Cardiac septum (tissue), 1 donor: ENCODE measurements around the gene KCNMB2. TPM values are rescaled to one million over a fixed set of nuclear protein-coding genes. Genes with fewer than 3 reads are reported as not detected.

Source experiments
- DNase-seq: peaks from one replicate; pipeline ENCODE4 v3.0.0-alpha.2; 2020; ENCODE audit warnings: low spot score
- intact Hi-C: fragments of 100-400 bp; cut with DNase I; formaldehyde crosslinking; loops from one replicate; pipeline ENCODE4 v1.14.0; 2022
- total RNA-seq: library from RNA; stranded (reverse); fragmentation: NEBNext Ultra II Directional; extraction: Animal tissue kit (Norgen Biotek cat#: 25700); gene quantifications from one replicate; pipeline ENCODE4 v1.2.1, GENCODE V29; 2021
- donor health status: DM: no; HTN: no; CAD: no.

The KCNMB2 gene
- total RNA-seq, 1 donor from 2014 or later = 3.8 TPM

- intact Hi-C loops = no loop called here
- DNase-seq = no peak
Observed at GRCh38 chr3:178773358-178773757, 237.1 kb downstream of the KCNMB2 start.

DNA sequence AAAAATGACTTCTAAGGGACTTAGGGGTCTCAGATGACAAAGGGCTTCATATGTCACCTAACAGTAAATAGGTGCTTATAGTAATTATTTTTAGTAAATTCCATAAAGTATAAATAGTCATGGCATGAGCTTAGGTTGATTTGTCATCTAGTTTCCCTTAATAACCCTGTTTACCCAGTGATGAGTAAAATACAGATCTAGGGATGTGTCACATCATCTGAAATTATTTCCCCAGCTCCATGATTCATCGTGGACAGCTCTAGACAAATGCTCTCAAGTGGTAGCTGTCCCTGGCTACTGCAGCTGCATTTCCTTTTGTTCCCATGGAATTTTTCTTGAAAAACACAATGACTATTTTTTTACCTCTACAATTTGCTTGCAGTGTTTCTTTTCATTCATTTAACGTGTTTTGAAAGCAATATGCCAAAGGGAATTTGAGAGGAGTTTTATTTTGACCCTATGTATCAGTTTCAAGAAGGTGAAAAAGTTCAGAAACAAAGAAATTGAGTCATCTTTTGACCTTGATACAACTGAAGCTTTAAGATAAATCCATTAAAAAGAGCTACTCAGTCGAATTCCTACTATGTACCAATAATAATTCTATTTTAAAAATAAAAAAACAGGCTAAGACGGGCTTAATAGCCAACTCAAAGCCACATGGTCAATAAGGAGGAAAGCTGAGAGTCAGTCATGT is 241.6 kb downstream of the KCNMB2 start:
- DNase-seq = no peak

DNA sequence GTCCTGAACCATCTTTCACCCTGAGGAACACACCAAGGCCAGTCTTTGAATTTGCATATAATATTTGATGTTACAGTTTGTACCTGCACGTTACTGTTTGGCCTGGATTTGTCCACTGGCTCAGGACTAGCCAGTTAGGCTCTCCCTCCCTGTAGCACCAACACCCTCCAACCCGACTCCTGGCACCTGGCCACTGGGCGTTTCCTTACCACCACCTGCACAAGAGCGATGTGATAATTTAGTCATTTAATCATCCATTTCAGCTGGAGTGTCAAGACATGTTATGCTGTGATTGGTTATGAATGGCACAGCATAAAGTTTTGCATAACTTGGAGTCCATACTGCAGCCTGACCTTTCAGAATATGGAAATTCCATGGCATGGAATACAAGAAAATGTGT is 242.4 kb downstream of the KCNMB2 start:
- intact Hi-C loops = no loop called here
- no peak for DNase-seq

More for the DNA sequence above, 241.6 kb downstream of the KCNMB2 start:
- intact Hi-C loops = no loop called here

GRCh38 chr3:178785961-178786360 is 249.7 kb downstream of the KCNMB2 start:
- no peak for DNase-seq
- intact Hi-C loops = no loop called here

DNA sequence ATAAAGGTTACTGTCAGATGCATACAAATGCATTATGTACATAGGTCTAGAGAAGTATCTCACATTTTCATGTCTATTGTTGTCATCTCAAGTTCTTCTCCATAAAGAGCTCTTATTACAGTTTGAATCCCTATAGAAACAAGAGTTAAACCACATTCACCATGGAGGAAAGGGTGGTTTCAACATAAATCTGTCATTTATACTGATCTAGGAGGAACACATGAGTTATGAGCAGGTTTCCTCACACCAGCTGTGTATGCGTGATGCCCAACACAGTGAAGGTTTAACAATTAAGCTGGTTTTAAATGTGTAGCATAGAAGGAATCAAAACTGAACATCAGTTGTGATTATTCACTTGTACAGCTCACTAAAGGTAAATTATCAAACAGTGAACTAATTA is 251.7 kb downstream of the KCNMB2 start:
- DNase-seq = no peak
- intact Hi-C loops = no loop called here

DNA sequence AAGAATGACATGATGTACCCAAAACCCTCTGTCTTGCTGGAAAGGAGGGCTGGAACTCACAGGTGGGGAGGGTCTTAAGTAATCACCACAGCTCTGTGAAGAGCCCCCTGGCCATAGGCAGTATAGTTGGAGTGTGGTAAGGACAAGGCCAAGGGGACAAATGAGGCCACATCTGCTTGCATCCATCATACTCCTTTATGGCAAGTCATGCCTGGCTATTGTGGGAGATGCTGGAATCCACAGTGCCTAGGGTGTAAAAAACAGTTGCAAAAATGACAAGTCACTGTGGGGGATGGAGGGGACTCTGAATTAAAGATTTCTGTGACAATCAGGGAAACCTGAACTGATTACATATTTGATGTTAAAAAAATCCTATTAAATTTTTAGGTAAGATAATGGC is 258.5 kb downstream of the KCNMB2 start:
- intact Hi-C loops = no loop called here
- DNase-seq = no peak

DNA sequence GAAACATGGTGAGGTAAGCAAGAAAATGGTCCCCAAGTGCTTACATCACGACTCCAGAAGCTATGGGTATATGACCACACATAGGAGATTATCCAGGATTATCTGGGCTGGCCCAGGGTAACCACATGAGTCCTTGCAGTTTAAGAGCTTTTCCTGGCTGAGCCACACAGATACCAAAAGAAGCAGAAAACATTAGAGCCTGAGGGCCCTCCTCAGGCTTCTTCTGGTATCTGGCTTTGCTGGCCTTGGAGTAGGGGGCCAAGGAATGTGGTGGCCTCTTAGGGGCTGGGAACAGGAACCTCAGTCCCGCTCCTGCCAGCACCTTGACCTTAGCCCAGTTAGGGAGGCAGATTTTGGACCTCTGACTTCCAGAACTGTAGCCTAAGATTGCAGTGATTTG is 259.1 kb downstream of the KCNMB2 start:
- intact Hi-C loops = no loop called here
- no peak for DNase-seq

DNA sequence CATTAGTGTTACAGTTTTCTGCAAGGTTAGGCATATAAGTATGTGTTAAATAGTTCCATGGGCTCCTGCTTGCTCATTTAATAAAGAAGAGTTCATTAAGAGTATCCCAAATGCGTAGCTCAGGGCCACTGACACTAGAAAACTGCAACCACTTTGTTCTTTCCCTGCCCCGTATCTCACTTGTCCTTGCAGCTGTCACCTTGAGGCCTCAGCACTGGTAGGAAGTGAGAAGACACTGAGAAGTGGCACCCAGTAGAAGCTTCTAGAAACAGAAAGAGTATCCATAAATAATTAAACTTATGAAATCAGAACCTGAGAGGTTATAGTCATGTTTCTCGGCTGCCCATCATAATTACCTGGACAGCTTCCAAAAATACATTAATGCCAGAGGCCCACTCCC is 266.0 kb downstream of the KCNMB2 start:
- intact Hi-C loops = no loop called here
- DNase-seq = no peak

GRCh38 chr3:178802993-178803693 is 266.9 kb downstream of the KCNMB2 start:
- intact Hi-C loops = no loop called here
- DNase-seq = no peak

GRCh38 chr3:178804606-178805005 is 268.4 kb downstream of the KCNMB2 start:
- intact Hi-C loops = no loop called here
- no peak for DNase-seq

DNA sequence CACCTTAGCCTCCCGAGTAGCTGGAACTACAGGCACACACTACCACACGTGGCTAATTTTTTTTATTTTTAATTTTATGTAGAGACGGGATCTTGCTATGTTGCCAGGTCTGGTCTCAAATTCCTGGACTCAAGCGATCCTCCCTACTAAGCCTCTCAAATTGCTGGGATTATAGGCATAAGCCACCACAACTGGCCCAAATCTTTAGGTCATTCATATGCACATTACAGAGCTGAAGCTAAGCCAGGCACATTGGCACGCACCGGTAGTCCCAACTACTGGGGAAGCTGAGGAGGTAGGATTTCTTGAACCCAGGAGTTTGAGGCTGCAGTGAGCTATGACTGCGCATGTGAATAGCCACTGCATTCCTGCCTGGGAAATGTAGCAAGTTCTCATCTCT is 269.5 kb downstream of the KCNMB2 start:
- no peak for DNase-seq
- intact Hi-C loops = no loop called here

DNA sequence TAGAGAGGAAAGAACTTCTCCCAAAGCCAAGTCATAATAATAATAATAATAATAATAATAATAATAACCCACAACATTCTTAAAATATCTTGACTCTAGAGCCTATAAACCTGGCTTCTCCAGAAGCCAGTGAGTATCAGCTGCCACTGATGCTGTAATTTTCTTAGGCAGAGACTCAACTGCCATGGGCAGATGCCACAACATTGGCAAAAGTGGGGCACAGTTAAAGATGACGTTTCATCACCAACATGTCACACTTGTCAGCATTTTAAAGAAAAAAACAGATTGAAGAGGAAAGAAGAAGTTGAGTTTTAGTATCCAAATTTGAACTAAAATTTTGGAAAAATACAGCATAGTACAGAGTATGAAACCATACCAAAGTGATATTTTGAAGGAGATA is 270.4 kb downstream of the KCNMB2 start:
- no peak for DNase-seq
- intact Hi-C loops = no loop called here

GRCh38 chr3:178807694-178808093 is 271.5 kb downstream of the KCNMB2 start:
- no peak for DNase-seq
- intact Hi-C loops = no loop called here

- intact Hi-C loops = no loop called here
Observed at GRCh38 chr3:178808748-178809147, 272.5 kb downstream of the KCNMB2 start.

DNA sequence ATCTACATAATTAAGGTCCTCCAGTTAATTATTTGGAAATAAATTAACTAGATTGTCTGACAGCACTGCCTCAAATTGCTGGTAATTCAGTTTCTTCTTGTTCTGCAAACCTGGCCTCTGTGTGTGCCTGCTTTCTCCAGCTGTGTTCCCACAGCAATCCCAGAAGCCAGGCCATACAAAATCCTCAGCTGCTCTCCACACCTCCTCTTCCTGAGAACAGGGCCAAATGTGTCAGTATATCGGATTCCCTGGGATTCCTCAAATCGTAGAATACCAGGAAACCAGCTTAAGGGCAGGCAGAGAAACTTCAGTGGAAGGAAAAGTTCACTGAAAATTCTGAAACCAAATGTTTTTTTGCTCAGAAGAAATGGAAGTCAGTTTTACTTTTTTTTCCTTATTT is 273.9 kb downstream of the KCNMB2 start:
- no peak for DNase-seq
- intact Hi-C loops = no loop called here

More at GRCh38 chr3:178808748-178809147, 272.5 kb downstream of the KCNMB2 start:
- no peak for DNase-seq

DNA sequence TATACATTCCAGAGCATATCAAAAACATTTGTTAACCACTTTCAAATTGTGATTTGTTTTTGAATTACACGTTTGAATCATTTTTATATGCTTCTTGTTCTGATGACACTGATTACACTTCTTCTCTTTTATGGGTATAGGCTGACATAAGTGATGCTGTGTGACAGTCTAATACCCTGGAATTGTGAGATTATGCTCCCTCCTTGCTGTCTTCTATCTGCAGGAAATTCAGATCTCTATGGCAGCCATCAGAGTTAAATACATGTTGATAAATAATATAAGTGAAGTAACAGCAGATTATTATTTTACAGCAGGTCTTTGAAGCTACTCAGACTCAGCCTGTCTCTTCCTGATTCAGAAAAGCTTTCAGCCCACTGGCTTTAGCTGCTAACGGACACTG is 286.5 kb downstream of the KCNMB2 start:
- DNase-seq = no peak
- intact Hi-C loops = no loop called here

- intact Hi-C loops = no loop called here
- no peak for DNase-seq
Observed at GRCh38 chr3:178823150-178823549, 286.9 kb downstream of the KCNMB2 start.

GRCh38 chr3:178823591-178824246 is 287.5 kb downstream of the KCNMB2 start:
- DNase-seq = no peak
- intact Hi-C loops = no loop called here

DNA sequence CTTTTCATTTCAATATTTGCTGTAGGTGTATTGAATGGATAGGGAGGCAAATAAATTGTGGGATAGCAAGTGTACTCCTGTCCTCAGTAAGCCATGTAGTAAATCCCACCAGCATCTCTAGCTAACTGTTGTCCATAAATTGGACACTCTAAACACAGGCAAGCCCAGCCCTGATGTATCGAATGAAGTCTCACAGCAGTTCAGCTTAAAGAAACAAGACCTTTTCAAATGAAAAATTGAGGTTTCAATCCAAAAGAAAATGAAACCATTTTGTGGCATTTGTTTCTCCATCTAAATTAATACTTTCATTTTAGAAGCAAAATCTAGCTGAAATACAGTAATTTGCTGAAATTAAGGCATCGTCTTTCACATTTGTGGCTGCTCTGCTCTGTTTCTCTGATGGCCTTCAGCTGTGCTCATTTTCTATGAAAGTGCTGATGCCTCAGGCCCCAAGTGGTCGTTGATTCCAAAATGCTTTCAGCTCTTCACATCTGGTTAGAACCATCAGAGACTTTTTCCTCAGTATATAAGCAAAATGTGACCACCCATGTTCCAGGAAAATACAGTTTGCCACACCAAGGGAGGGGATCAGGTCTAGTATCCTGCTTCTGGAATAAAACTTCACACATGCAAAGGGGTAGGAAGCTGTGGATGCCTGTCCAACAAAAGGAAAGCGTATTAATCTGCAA is 290.3 kb downstream of the KCNMB2 start:
- intact Hi-C loops = no loop called here
- DNase-seq = no peak

DNA sequence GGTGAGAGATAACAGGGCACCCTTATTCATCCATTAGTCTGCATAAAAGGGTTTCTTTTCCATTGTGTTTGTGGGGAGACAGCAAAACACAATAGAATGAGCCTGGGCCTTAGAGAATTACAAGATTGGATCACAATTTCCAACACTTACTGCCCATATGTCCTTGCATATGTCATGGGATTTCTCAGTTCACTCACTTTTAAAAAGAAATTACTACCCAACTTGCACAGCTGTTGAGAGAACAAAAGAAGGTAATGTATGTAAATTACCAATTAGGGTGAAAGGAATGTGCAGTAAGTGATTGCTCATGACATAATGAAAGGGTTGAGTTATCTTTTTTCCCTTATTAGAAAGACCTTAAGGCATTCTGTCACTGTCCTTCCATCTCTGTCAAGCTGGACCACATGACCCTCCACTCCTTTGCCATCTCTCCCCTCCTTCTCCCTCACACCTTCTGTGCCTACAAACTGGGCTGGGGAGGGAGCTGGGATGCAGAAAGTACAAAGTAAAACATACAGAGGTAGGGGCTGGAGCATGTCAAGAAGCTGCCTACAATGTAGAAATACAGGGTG is 291.1 kb downstream of the KCNMB2 start:
- intact Hi-C loops = no loop called here
- no peak for DNase-seq
